Measurements from ENCODE around the gene OGFRL1. TPM values are rescaled to one million over a fixed set of nuclear protein-coding genes. Genes with fewer than 3 reads are reported as not detected.

OGFRL1 gene
- total RNA-seq, 1 donor from 2014 or later, result 7.1 TPM

DNA sequence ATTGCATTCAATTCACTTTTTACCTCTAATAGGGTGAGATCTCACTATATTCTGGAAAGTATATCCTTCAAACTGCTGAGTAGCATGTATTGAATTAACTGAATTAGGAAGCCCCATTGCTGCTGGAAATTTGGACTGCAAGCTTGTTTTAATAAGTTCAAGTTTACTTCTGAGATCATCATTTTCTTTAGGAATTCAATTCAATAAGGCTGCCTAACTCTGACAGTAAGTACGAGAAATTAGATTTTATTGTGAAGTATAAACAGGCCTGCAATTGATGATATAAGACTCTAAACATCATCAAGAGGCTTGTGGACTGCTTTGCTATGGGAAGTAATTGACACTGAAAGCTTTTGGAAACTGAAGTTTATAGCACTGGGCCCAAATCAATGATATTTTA lies 44.4 kb downstream of the OGFRL1 start:
- H3K9me3 ChIP-seq (replicated peaks), result no peaks in the 10 kb centered on the region
- TF ChIP-seq, protein P1, sequence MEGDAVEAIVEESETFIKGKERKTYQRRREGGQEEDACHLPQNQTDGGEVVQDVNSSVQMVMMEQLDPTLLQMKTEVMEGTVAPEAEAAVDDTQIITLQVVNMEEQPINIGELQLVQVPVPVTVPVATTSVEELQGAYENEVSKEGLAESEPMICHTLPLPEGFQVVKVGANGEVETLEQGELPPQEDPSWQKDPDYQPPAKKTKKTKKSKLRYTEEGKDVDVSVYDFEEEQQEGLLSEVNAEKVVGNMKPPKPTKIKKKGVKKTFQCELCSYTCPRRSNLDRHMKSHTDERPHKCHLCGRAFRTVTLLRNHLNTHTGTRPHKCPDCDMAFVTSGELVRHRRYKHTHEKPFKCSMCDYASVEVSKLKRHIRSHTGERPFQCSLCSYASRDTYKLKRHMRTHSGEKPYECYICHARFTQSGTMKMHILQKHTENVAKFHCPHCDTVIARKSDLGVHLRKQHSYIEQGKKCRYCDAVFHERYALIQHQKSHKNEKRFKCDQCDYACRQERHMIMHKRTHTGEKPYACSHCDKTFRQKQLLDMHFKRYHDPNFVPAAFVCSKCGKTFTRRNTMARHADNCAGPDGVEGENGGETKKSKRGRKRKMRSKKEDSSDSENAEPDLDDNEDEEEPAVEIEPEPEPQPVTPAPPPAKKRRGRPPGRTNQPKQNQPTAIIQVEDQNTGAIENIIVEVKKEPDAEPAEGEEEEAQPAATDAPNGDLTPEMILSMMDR (IDR thresholded peaks at IDR 0.05; ENCODE audit: borderline replicate concordance), result no peak
- no peaks in the 10 kb centered on the region for H3K27me3 ChIP-seq (ENCODE audit: low read depth)
- H3K27ac ChIP-seq (replicated peaks), result no peak overlapping the region
- H3K36me3 ChIP-seq, result no peaks in the 10 kb centered on the region
- peaks cover 21% of the 10 kb centered on the region for H3K4me1 ChIP-seq
- H3K4me3 ChIP-seq, result no peak overlapping the region
- no peak for DNase-seq
- intact Hi-C loops (cut with micrococcal nuclease), result no loop called here

DNA sequence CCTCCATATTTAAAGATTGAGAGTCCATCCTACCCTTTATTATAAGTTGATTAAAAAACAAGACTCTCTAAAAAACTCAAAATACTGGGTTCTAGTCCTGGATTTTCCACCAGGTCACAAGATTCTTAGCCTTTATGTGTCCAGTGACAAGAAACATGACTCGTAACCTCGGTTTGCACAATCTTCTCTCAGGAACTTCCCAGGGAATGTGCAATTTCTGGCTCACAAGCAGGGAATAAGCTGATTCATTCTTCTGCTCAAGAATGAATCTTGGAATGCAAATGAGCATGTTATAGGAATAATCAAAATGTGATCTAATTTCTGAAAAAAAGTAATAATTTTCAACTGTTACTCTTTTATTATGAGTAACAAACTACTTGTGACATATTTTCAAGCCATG lies 45.1 kb downstream of the OGFRL1 start:
- H3K27ac ChIP-seq (replicated peaks), result no peak overlapping the region
- TF ChIP-seq, protein P1 (IDR thresholded peaks at IDR 0.05; ENCODE audit: borderline replicate concordance), result no peak
- intact Hi-C loops (cut with micrococcal nuclease), result no loop called here
- no peaks in the 10 kb centered on the region for H3K36me3 ChIP-seq
- no peaks in the 10 kb centered on the region for H3K9me3 ChIP-seq (replicated peaks)
- no peaks in the 10 kb centered on the region for H3K27me3 ChIP-seq (ENCODE audit: low read depth)
- H3K4me1 ChIP-seq, result peaks cover 21% of the 10 kb centered on the region
- H3K4me3 ChIP-seq, result no peak overlapping the region
- DNase-seq, result no peak

DNA sequence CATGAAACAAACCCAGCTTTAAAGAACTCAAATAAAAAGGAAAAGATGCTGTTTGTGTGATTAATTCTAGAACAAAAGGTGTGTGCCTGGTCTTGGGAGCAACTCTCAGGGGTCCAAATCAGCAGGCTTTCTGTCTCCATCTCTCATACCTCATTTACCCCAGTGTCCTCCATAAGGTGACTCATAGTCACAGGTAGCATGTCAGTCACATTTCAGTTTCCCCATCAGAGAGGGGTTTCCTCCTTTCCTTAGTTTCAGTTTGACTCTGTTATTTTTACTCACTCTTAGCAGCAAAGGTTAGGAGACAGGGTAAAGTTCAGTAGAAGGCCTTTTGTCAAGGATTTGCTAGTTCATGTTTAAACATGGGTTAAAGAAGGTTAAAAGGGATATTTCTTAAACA lies 46.2 kb downstream of the OGFRL1 start:
- no peaks in the 10 kb centered on the region for H3K27me3 ChIP-seq (ENCODE audit: low read depth)
- no peaks in the 10 kb centered on the region for H3K9me3 ChIP-seq (replicated peaks)
- H3K4me1 ChIP-seq, result peaks cover 21% of the 10 kb centered on the region
- no peaks in the 10 kb centered on the region for H3K36me3 ChIP-seq
- no peak for DNase-seq
- no peak overlapping the region for H3K27ac ChIP-seq (replicated peaks)
- TF ChIP-seq, protein P1 (IDR thresholded peaks at IDR 0.05; ENCODE audit: borderline replicate concordance), result no peak
- intact Hi-C loops (cut with micrococcal nuclease), result no loop called here
- no peak overlapping the region for H3K4me3 ChIP-seq

DNA sequence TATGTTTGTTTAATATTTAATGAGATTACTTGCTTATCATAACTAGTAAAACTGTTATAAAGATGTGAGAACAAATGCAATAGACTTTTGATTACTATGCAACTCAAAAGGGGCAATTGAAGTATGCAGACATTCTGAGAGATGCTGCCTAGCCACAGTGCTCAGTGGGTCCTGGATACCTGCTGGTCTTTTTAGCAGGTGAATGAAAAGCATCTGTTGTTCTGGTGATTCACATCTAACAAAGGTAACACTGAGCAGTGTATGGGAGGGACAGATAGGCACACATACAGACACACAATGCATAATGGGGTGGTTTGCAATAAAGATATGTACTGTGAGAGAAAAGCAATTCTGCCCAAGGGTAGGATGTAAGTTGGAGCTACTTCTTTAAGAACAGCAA lies 46.9 kb downstream of the OGFRL1 start:
- intact Hi-C loops (cut with micrococcal nuclease), result no loop called here
- peaks cover 21% of the 10 kb centered on the region for H3K4me1 ChIP-seq
- no peaks in the 10 kb centered on the region for H3K27me3 ChIP-seq (ENCODE audit: low read depth)
- no peak overlapping the region for H3K27ac ChIP-seq (replicated peaks)
- TF ChIP-seq, protein P1 (IDR thresholded peaks at IDR 0.05; ENCODE audit: borderline replicate concordance), result no peak
- no peak overlapping the region for H3K4me3 ChIP-seq
- no peak for DNase-seq
- no peaks in the 10 kb centered on the region for H3K9me3 ChIP-seq (replicated peaks)
- H3K36me3 ChIP-seq, result no peaks in the 10 kb centered on the region

DNA sequence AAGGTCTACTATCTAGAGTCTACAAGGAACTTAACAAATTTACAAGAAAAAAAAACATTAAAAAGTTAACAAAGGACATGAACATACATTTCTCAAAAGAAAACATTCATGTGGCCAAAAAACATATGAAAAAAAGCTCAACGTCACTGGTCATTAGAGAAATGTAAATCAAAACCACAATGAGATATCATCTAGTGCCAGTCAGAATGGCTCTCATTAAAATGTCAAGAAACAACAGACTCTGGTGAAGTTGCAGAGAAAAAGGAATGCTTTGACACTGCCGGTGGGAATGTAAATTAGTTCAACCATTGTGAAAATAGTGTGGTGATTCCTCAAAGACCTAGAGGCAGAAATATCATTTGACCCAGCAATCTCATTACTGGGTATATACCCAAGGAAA lies 48.3 kb downstream of the OGFRL1 start:
- Histone ChIP-seq H3K9me3 (replicated peaks) (no peaks in the 10 kb centered on the region), H3K36me3 (no peaks in the 10 kb centered on the region), H3K4me3 (no peak overlapping the region), H3K27me3 (ENCODE audit: low read depth) (no peaks in the 10 kb centered on the region), H3K27ac (replicated peaks) (no peak overlapping the region), H3K4me1 (peaks cover 21% of the 10 kb centered on the region)
- TF ChIP-seq, protein P1 (IDR thresholded peaks at IDR 0.05; ENCODE audit: borderline replicate concordance), result no peak
- intact Hi-C loops (cut with micrococcal nuclease), result no loop called here
- no peak for DNase-seq
